ENCODE data around the gene MMP17. TPM values are rescaled to one million over a fixed set of nuclear protein-coding genes. Genes with fewer than 3 reads are reported as not detected.
"Not testable (repeated sequence)": the region's sequence is repeated elsewhere in the genome, so short reads cannot be mapped to it uniquely, and the experiment has no call there.

MMP17 gene
- total RNA-seq, 1 experiment from 2014 or later = 30.2 TPM

- Histone ChIP-seq H3K4me2 (ENCODE audit: low read length) (peak overlapping the region; percentile 58), H3K27me3 (ENCODE audit: low read length) (no peaks in the 10 kb centered on the region), H2AFZ (ENCODE audit: low read length) (peak overlapping the region; percentile 64), H3F3A (ENCODE audit: low read length, unreplicated experiment) (peaks cover 4% of the 10 kb centered on the region), H3K9me3 (ENCODE audit: low read length) (no peaks in the 10 kb centered on the region), H4K20me1 (ENCODE audit: low read length) (no peaks in the 10 kb centered on the region), H3K9ac (ENCODE audit: low read length) (peak overlapping the region; percentile 13; the same call in 1 of the 2 replicates), H3K4me1 (ENCODE audit: insufficient read depth, low read length) (peaks cover 30% of the 10 kb centered on the region), H3K36me3 (ENCODE audit: low read depth, low read length) (no peaks in the 10 kb centered on the region), H3K4me3 (ENCODE audit: low read length) (no peak overlapping the region), H3K9me2 (replicated peaks; ENCODE audit: low read length) (no peaks in the 10 kb centered on the region), H3K27ac (ENCODE audit: low read length) (peak overlapping the region; percentile 63), H3K79me2 (ENCODE audit: low read length) (no peaks in the 10 kb centered on the region)
- DNase-seq = peak; percentile 65
- intact Hi-C loops (cut with micrococcal nuclease) = no loop called here
- ChIA-PET CTCF (interaction anchor here (0.8 kb wide), 1 partner anchor 19 kb away, joined by 3 read pairs; no protein-coding TSS in a partner anchor), POLR2A (ENCODE audit: unreplicated experiment) (no interaction called here)
- ATAC-seq = peak; percentile 81
- BruUV-seq (replicated peaks) = no TSS peak
- no peak for TF ChIP-seq EZH2 (IDR thresholded peaks at IDR 0.05; ENCODE audit: low read length, unreplicated experiment)
- TF ChIP-seq EZH2phosphoT487 (IDR thresholded peaks at IDR 0.05; ENCODE audit: borderline replicate concordance, low read length) = no peak
- TF ChIP-seq CTCF (conservative IDR thresholded peaks at IDR 0.05; ENCODE audit: low read depth, low read length) = no peak
Measured at GRCh38 chr12:131882804-131883520, 54.8 kb downstream of the MMP17 start.

- no peak overlapping the region for H3K4me3 ChIP-seq (ENCODE audit: low read length)
- peak overlapping the region; percentile 58 for H3K4me2 ChIP-seq (ENCODE audit: low read length)
- H3K79me2 ChIP-seq (ENCODE audit: low read length) = no peaks in the 10 kb centered on the region
- H3K27me3 ChIP-seq (ENCODE audit: low read length) = no peaks in the 10 kb centered on the region
- H4K20me1 ChIP-seq (ENCODE audit: low read length) = no peaks in the 10 kb centered on the region
- H3K27ac ChIP-seq (ENCODE audit: low read length) = peak overlapping the region; percentile 63
- BruUV-seq (replicated peaks) = no TSS peak
- peak overlapping the region; percentile 64 for H2AFZ ChIP-seq (ENCODE audit: low read length)
- no peaks in the 10 kb centered on the region for H3K9me3 ChIP-seq (ENCODE audit: low read length)
- H3K9me2 ChIP-seq (replicated peaks; ENCODE audit: low read length) = no peaks in the 10 kb centered on the region
- no peak for TF ChIP-seq CTCF (conservative IDR thresholded peaks at IDR 0.05; ENCODE audit: low read depth, low read length)
- TF ChIP-seq EZH2 (IDR thresholded peaks at IDR 0.05; ENCODE audit: low read length, unreplicated experiment) = no peak
- TF ChIP-seq EZH2phosphoT487 (IDR thresholded peaks at IDR 0.05; ENCODE audit: borderline replicate concordance, low read length) = no peak
- ChIA-PET CTCF (interaction anchor here (0.8 kb wide), 1 partner anchor 19 kb away, joined by 3 read pairs; no protein-coding TSS in a partner anchor), POLR2A (ENCODE audit: unreplicated experiment) (no interaction called here)
- intact Hi-C loops (cut with micrococcal nuclease) = no loop called here
- H3K36me3 ChIP-seq (ENCODE audit: low read depth, low read length) = no peaks in the 10 kb centered on the region
- ATAC-seq (peak; percentile 47), DNase-seq (peak; percentile 36)
- peaks cover 29% of the 10 kb centered on the region for H3K4me1 ChIP-seq (ENCODE audit: insufficient read depth, low read length)
- H3K9ac ChIP-seq (ENCODE audit: low read length) = peak overlapping the region; percentile 13; the same call in 1 of the 2 replicates
- H3F3A ChIP-seq (ENCODE audit: low read length, unreplicated experiment) = peaks cover 4% of the 10 kb centered on the region
Measured at GRCh38 chr12:131883521-131883900, 55.3 kb downstream of the MMP17 start.

DNA sequence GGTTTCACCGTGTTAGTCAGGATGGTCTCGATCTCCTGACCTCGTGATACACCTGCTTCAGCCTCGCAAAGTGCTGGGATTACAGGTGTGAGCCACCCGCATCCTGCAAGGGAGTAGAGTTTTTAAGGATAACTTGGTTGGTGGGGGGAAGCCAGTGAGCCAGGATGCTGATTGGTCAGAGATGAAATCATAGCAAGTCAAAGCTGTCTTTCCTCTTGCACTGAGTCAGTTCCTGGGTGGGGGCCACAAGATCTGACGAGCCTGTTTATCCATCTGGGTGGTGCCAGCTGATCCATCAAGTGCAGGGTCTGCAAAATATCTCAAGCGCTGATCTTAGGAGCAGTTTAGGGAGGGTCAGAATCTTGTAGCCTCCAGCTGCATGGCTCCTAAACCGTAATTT is 56.9 kb downstream of the MMP17 start:
- H3K27ac ChIP-seq (ENCODE audit: low read length) = peak overlapping the region; percentile 53
- ATAC-seq (peak; percentile 63), DNase-seq (peak; percentile 87)
- H4K20me1 ChIP-seq (ENCODE audit: low read length); H3K79me2 ChIP-seq (ENCODE audit: low read length); H3K36me3 ChIP-seq (ENCODE audit: low read depth, low read length); BruUV-seq (replicated peaks); CTCF ChIA-PET; H3K9me2 ChIP-seq (replicated peaks; ENCODE audit: low read length); H3K9me3 ChIP-seq (ENCODE audit: low read length); H3K27me3 ChIP-seq (ENCODE audit: low read length); H3F3A ChIP-seq (ENCODE audit: low read length, unreplicated experiment): not testable (repeated sequence)
- peak overlapping the region; percentile 67 for H3K4me2 ChIP-seq (ENCODE audit: low read length)
- H3K4me3 ChIP-seq (ENCODE audit: low read length) = peak overlapping the region; percentile 13; the same call in 1 of the 2 replicates
- peaks cover 29% of the 10 kb centered on the region for H3K4me1 ChIP-seq (ENCODE audit: insufficient read depth, low read length)
- intact Hi-C loops (cut with micrococcal nuclease) = loop anchor here (1.0 kb wide), 1 partner anchor 9 kb away; the partner anchor contains the start of gene ULK1
- H3K9ac ChIP-seq (ENCODE audit: low read length) = 0 out of 2 replicates have a peak overlapping the region, but pooled peaks have one; percentile 22
- POLR2A ChIA-PET (ENCODE audit: unreplicated experiment) = interaction anchor here (0.5 to 0.6 kb wide), 2 partner anchors 15 to 49 kb away, joined by 3 to 5 read pairs; no protein-coding TSS in a partner anchor
- H2AFZ ChIP-seq (ENCODE audit: low read length) = peak overlapping the region; percentile 54; the same call in 1 of the 2 replicates
